ENCODE results near the gene COL4A1. TPM values are rescaled to one million over a fixed set of nuclear protein-coding genes. Genes with fewer than 3 reads are reported as not detected.
A peak's percentile ranks its signal among the peaks of the same experiment; 100 is the strongest.

Gene COL4A1
- total RNA-seq, 1 donor from 2014 or later, result 105 TPM

DNA sequence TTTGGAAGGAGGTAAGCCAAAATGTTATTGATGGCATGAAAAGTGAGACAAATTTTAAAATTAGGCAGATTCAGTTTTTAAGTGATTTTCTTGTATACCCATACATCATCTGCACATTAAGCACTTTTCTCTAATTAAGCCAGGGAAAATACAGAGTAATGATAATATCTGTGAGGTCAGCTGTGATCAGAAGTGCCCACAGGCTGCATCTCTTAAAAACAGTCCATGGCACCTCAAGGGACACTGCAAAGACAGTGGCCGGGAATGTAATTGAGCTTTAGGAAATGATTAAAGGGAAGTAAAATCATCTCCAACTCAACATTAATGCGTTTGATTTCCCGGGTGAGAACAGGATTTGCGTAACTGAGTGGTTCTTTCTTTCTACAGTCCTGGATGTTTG lies 2.0 kb downstream of the COL4A1 start:
- Histone ChIP-seq H3K4me2 (peak overlapping the region; percentile 88), H3K27ac (no peak overlapping the region), H2AFZ (replicated peaks) (no peak overlapping the region), H3K36me3 (no peaks in the 10 kb centered on the region), H3K79me2 (ENCODE audit: low read depth) (peaks cover 79% of the 10 kb centered on the region), H3K9ac (no peak overlapping the region), H3K27me3 (no peaks in the 10 kb centered on the region), H3K4me1 (peaks cover 35% of the 10 kb centered on the region), H3K9me3 (ENCODE audit: low read depth) (no peaks in the 10 kb centered on the region), H4K20me1 (ENCODE audit: low read depth) (peaks cover 27% of the 10 kb centered on the region), H3F3A (ENCODE audit: low read depth) (peaks cover 16% of the 10 kb centered on the region), H3K4me3 (peak overlapping the region; percentile 94)
- Mint-ChIP-seq H3K4me3 (peak overlapping the region; percentile 54), H3K4me1 (peaks cover 58% of the 10 kb centered on the region), H3K36me3 (peaks cover 13% of the 10 kb centered on the region), H3K27ac (no peak overlapping the region), H3K9me3 (peaks cover 2% of the 10 kb centered on the region), H3K27me3 (ENCODE audit: insufficient read depth, low read depth) (peaks cover 9% of the 10 kb centered on the region)
- no peak for DNase-seq (ENCODE audit: low spot score)
- TF ChIP-seq, protein P1, sequence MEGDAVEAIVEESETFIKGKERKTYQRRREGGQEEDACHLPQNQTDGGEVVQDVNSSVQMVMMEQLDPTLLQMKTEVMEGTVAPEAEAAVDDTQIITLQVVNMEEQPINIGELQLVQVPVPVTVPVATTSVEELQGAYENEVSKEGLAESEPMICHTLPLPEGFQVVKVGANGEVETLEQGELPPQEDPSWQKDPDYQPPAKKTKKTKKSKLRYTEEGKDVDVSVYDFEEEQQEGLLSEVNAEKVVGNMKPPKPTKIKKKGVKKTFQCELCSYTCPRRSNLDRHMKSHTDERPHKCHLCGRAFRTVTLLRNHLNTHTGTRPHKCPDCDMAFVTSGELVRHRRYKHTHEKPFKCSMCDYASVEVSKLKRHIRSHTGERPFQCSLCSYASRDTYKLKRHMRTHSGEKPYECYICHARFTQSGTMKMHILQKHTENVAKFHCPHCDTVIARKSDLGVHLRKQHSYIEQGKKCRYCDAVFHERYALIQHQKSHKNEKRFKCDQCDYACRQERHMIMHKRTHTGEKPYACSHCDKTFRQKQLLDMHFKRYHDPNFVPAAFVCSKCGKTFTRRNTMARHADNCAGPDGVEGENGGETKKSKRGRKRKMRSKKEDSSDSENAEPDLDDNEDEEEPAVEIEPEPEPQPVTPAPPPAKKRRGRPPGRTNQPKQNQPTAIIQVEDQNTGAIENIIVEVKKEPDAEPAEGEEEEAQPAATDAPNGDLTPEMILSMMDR (IDR thresholded peaks at IDR 0.05), result no peak
- TF ChIP-seq EZH2 (IDR thresholded peaks at IDR 0.05), result no peak
- TF ChIP-seq EZH2phosphoT487 (IDR thresholded peaks at IDR 0.05), result no peak

DNA sequence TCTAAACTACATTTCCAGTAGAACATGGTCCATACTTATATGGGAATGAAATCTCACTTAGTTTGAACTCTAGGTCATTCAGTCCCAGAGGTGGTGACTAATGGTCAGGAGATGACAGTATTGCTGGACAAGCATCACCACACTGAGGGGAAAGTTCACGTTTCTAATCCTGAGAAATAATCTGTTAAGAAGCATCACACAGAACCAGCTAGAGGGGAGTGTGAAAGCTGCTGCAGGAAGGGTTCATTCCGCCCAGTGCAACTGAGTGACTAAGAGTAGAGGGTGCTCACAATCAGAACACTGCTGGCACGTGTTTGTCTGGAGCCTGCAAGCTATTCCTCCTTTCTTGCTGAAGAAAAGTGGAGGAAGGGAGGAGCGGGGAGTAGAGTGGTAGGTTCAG lies 2.7 kb downstream of the COL4A1 start:
- no peak overlapping the region for H3K9ac ChIP-seq
- peaks cover 78% of the 10 kb centered on the region for H3K79me2 ChIP-seq (ENCODE audit: low read depth)
- H3K36me3 ChIP-seq, result no peaks in the 10 kb centered on the region
- H3K4me3 ChIP-seq, result no peak overlapping the region
- DNase-seq (ENCODE audit: low spot score), result no peak
- Mint-ChIP-seq H3K4me1 (peaks cover 54% of the 10 kb centered on the region), H3K4me3 (peak overlapping the region; percentile 54), H3K36me3 (peaks cover 11% of the 10 kb centered on the region), H3K27ac (no peak overlapping the region), H3K9me3 (peaks cover 2% of the 10 kb centered on the region), H3K27me3 (ENCODE audit: insufficient read depth, low read depth) (peaks cover 8% of the 10 kb centered on the region)
- H4K20me1 ChIP-seq (ENCODE audit: low read depth), result peaks cover 20% of the 10 kb centered on the region
- peaks cover 31% of the 10 kb centered on the region for H3K4me1 ChIP-seq
- no peak overlapping the region for H3K27ac ChIP-seq
- peaks cover 16% of the 10 kb centered on the region for H3F3A ChIP-seq (ENCODE audit: low read depth)
- TF ChIP-seq EZH2 (IDR thresholded peaks at IDR 0.05) (no peak), EZH2phosphoT487 (IDR thresholded peaks at IDR 0.05) (no peak)
- TF ChIP-seq, protein P1 (IDR thresholded peaks at IDR 0.05), result no peak
- no peaks in the 10 kb centered on the region for H3K27me3 ChIP-seq
- H3K4me2 ChIP-seq, result no peak overlapping the region
- no peak overlapping the region for H2AFZ ChIP-seq (replicated peaks)
- no peaks in the 10 kb centered on the region for H3K9me3 ChIP-seq (ENCODE audit: low read depth)

DNA sequence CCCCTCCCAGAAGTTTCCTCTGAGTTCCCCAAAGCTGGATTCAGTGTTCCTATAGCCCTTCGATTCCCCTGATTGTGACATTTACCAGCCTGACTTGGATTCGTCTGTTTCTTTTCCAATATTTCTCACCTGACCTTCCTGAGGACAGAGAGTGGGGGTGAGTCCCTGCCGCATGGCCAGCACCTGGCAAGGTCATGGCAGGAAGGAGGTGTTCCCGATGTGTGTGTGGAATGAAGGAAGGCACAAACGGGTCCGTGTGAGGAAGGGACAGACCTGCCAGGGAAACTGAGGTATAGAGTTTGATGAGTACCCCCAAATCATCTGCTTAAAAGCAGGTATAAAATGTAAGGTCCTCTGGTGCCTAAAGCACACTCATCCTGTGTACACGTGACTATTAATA lies 3.3 kb downstream of the COL4A1 start:
- no peaks in the 10 kb centered on the region for H3K36me3 ChIP-seq
- H2AFZ ChIP-seq (replicated peaks), result no peak overlapping the region
- H3K4me1 ChIP-seq, result peaks cover 33% of the 10 kb centered on the region
- peaks cover 76% of the 10 kb centered on the region for H3K79me2 ChIP-seq (ENCODE audit: low read depth)
- H3K4me3 ChIP-seq, result no peak overlapping the region
- Mint-ChIP-seq H3K4me3 (no peak overlapping the region), H3K27me3 (ENCODE audit: insufficient read depth, low read depth) (peaks cover 8% of the 10 kb centered on the region), H3K4me1 (peaks cover 48% of the 10 kb centered on the region), H3K36me3 (peaks cover 10% of the 10 kb centered on the region), H3K27ac (no peak overlapping the region), H3K9me3 (peaks cover 2% of the 10 kb centered on the region)
- H3K27me3 ChIP-seq, result no peaks in the 10 kb centered on the region
- no peak overlapping the region for H3K4me2 ChIP-seq
- no peak overlapping the region for H3K27ac ChIP-seq
- peaks cover 15% of the 10 kb centered on the region for H4K20me1 ChIP-seq (ENCODE audit: low read depth)
- H3K9ac ChIP-seq, result no peak overlapping the region
- H3F3A ChIP-seq (ENCODE audit: low read depth), result peaks cover 11% of the 10 kb centered on the region
- no peak for DNase-seq (ENCODE audit: low spot score)
- TF ChIP-seq EZH2 (IDR thresholded peaks at IDR 0.05) (no peak), EZH2phosphoT487 (IDR thresholded peaks at IDR 0.05) (no peak)
- TF ChIP-seq, protein P1 (IDR thresholded peaks at IDR 0.05), result no peak
- no peaks in the 10 kb centered on the region for H3K9me3 ChIP-seq (ENCODE audit: low read depth)

Data from neural progenitor cell (in vitro differentiated cells).